IMR-90 (cell line): ENCODE measurements around the gene TGFBR2. TPM values are rescaled to one million over a fixed set of nuclear protein-coding genes. Genes with fewer than 3 reads are reported as not detected.

Source experiments
- ATAC-seq: fragments of 200-7000 bp; cut with Tn5 transposase; 2 replicates; pipeline ENCODE4 v1.9.1; 2020; ENCODE audit warnings: low read depth, mild to moderate bottlenecking, moderate library complexity
- BruUV-seq: library from RNA; stranded (reverse); fragments of 400-500 nt; replicated peaks from 2 replicates; lab custom pipeline; 2021; lab: Mats Ljungman, UMichigan
- CTCF ChIA-PET: fragments of 300-600 bp; formaldehyde crosslinking; extraction: SDS; loops from one replicate; lab custom pipeline; 2021; ENCODE audit warnings: antibody characterized with exemption; lab: Yijun Ruan, JAX
- POLR2A ChIA-PET: fragments of 300-600 bp; sonication (Branson Sonifier 250); formaldehyde crosslinking; loops from one replicate; lab custom pipeline; 2022; ENCODE audit warnings: antibody characterized with exemption; ENCODE audit not compliant: unreplicated experiment; lab: Charles Lee
- DNase-seq: peaks from one replicate; pipeline ENCODE4 v3.0.0; 2013
- H2AFZ ChIP-seq: replicated peaks from 2 replicates; pipeline ENCODE3; 2013; ENCODE audit warnings: low read length, mild to moderate bottlenecking; ENCODE audit not compliant: poor library complexity
- H2AK5ac ChIP-seq: 2 replicates; pipeline ENCODE4 v1.6.1; 2013; ENCODE audit warnings: low read depth, low read length, inconsistent platforms
- H2AK9ac ChIP-seq: replicated peaks from 2 replicates; pipeline ENCODE3; 2013; ENCODE audit warnings: mild to moderate bottlenecking, low read depth, low read length, moderate library complexity; ENCODE audit not compliant: poor library complexity
- H2BK120ac ChIP-seq: 2 replicates; pipeline ENCODE4 v1.6.1; 2013; ENCODE audit warnings: low read depth, low read length, inconsistent platforms
- H2BK15ac ChIP-seq: 3 replicates; pipeline ENCODE4 v1.6.1; 2013; ENCODE audit warnings: low read depth, low read length, inconsistent platforms
- H2BK20ac ChIP-seq: 2 replicates; pipeline ENCODE4 v1.6.1; 2013; ENCODE audit warnings: low read depth, mild to moderate bottlenecking, inconsistent platforms, low read length, moderate library complexity
- H2BK5ac ChIP-seq: 2 replicates; pipeline ENCODE4 v1.6.1; 2013; ENCODE audit warnings: mild to moderate bottlenecking, low read depth, low read length, inconsistent platforms; ENCODE audit not compliant: poor library complexity, severe bottlenecking
- H3K14ac ChIP-seq: replicated peaks from 2 replicates; pipeline ENCODE4 v1.6.1; 2013; ENCODE audit warnings: low read depth, low read length, inconsistent platforms
- H3K18ac ChIP-seq: 2 replicates; pipeline ENCODE4 v1.6.1; 2013; ENCODE audit warnings: low read depth, low read length, control low read depth
- H3K23ac ChIP-seq: 2 replicates; pipeline ENCODE4 v1.6.1; 2013; ENCODE audit warnings: low read depth, low read length, inconsistent platforms
- H3K27ac ChIP-seq: 2 replicates; pipeline ENCODE4 v1.5.1; 2013; ENCODE audit warnings: mild to moderate bottlenecking, control low read depth, low read length; ENCODE audit not compliant: insufficient read depth
- H3K27me3 ChIP-seq: 2 replicates; pipeline ENCODE4 v1.6.1; 2013; ENCODE audit warnings: low read length; ENCODE audit not compliant: control insufficient read depth, insufficient read depth
- H3K36me3 ChIP-seq: 2 replicates; pipeline ENCODE4 v1.6.1; 2013; ENCODE audit warnings: low read length, mixed read lengths; ENCODE audit not compliant: control insufficient read depth, insufficient read depth
- H3K4ac ChIP-seq: 2 replicates; pipeline ENCODE4 v1.6.1; 2013; ENCODE audit warnings: low read depth, low read length, inconsistent platforms
- H3K4me1 ChIP-seq: 2 replicates; pipeline ENCODE4 v1.6.1; 2013; ENCODE audit warnings: low read length, mixed read lengths; ENCODE audit not compliant: control insufficient read depth, insufficient read depth
- H3K4me2 ChIP-seq: 2 replicates; pipeline ENCODE4 v1.6.1; 2013; ENCODE audit warnings: low read depth, mild to moderate bottlenecking, control low read depth, low read length, moderate library complexity
- H3K4me3 ChIP-seq: 2 replicates; pipeline ENCODE4 v1.5.1; 2013; ENCODE audit warnings: low read depth, mild to moderate bottlenecking, control low read depth, low read length, moderate library complexity; ENCODE audit not compliant: insufficient read depth
- H3K56ac ChIP-seq: 2 replicates; pipeline ENCODE4 v1.6.1; 2013; ENCODE audit warnings: low read length, inconsistent platforms; ENCODE audit not compliant: insufficient read depth; ENCODE audit errors: extremely low read depth
- H3K79me1 ChIP-seq, 2 experiments: 2 replicates each; pipeline ENCODE4 v1.6.1; 2013; ENCODE audit warnings: low read length in 2 of 2, inconsistent platforms in 1 of 2, low read depth in 1 of 2
- H3K9ac ChIP-seq: 2 replicates; pipeline ENCODE4 v1.6.1; 2013; ENCODE audit warnings: low read depth, low read length, control low read depth
- H3K9me1 ChIP-seq: 2 replicates; pipeline ENCODE4 v1.6.1; 2013; ENCODE audit warnings: low read length, inconsistent platforms; ENCODE audit not compliant: insufficient read depth
- H3K9me3 ChIP-seq: 2 replicates; pipeline ENCODE4 v1.6.1; 2013; ENCODE audit warnings: low read length; ENCODE audit not compliant: control insufficient read depth, insufficient read depth
- H4K20me1 ChIP-seq: 2 replicates; pipeline ENCODE4 v1.6.1; 2013; ENCODE audit warnings: low read length, inconsistent platforms; ENCODE audit not compliant: insufficient read depth
- H4K5ac ChIP-seq: 2 replicates; pipeline ENCODE4 v1.6.1; 2013; ENCODE audit warnings: mild to moderate bottlenecking, low read depth, low read length, control low read depth
- H4K8ac ChIP-seq, 2 experiments: 2 replicates each; pipeline ENCODE4 v1.6.1; 2013; ENCODE audit warnings: low read depth in 2 of 2, low read length in 2 of 2, control low read depth in 1 of 2, inconsistent platforms in 1 of 2
- H4K91ac ChIP-seq: 2 replicates; pipeline ENCODE4 v1.6.1; 2013; ENCODE audit warnings: low read depth, low read length, inconsistent platforms; ENCODE audit not compliant: insufficient read depth
- CEBPB ChIP-seq: IDR thresholded peaks from 2 replicates; pipeline ENCODE4 v1.6.1; 2012; ENCODE audit warnings: low read depth, low read length, improper control_type of control experiment
- CHD1 ChIP-seq: IDR thresholded peaks from 2 replicates; pipeline ENCODE4 v1.6.1; 2012; ENCODE audit warnings: low read depth, low read length, improper control_type of control experiment
- CTCF ChIP-seq: conservative IDR thresholded peaks from 2 replicates; pipeline ENCODE4 v1.5.1; 2012; ENCODE audit warnings: mild to moderate bottlenecking, low read depth, low read length, improper control_type of control experiment
- MAFK ChIP-seq: IDR thresholded peaks from 2 replicates; pipeline ENCODE4 v1.6.1; 2012; ENCODE audit warnings: low read depth, low read length, improper control_type of control experiment
- MAZ ChIP-seq: IDR thresholded peaks from 2 replicates; pipeline ENCODE4 v1.6.1; 2012; ENCODE audit warnings: low read depth, mild to moderate bottlenecking, low read length, improper control_type of control experiment, moderate library complexity, borderline replicate concordance
- NFE2L2 ChIP-seq: fragments of 150-350 bp; IDR thresholded peaks from 2 replicates; pipeline ENCODE4 v1.6.1; 2016; ENCODE audit warnings: low read depth, mild to moderate bottlenecking, low read length
- POLR2A ChIP-seq: IDR thresholded peaks from 2 replicates; pipeline ENCODE4 v1.6.1; 2012; ENCODE audit warnings: mild to moderate bottlenecking, low read depth, low read length
- RAD21 ChIP-seq: IDR thresholded peaks from 2 replicates; pipeline ENCODE4 v1.6.1; 2012; ENCODE audit warnings: low read length, improper control_type of control experiment
- RCOR1 ChIP-seq: IDR thresholded peaks from 2 replicates; pipeline ENCODE4 v1.6.1; 2012; ENCODE audit warnings: mild to moderate bottlenecking, low read length, improper control_type of control experiment; ENCODE audit not compliant: insufficient replicate concordance
- RFX5 ChIP-seq: IDR thresholded peaks from 2 replicates; pipeline ENCODE4 v1.8.0; 2012; ENCODE audit warnings: low read depth, mild to moderate bottlenecking, low read length, moderate library complexity
- SMC3 ChIP-seq: fragments of 150-350 bp; IDR thresholded peaks from 2 replicates; pipeline ENCODE4 v1.6.1; 2016; ENCODE audit warnings: low read depth, mild to moderate bottlenecking, antibody characterized with exemption, low read length, moderate library complexity
- dilution Hi-C: fragments of 300-500 bp; cut with HindIII; formaldehyde crosslinking; loops from one replicate; pipeline ENCODE4 v1.14.3; 2018; ENCODE audit warnings: low sequenced_read_pairs; ENCODE audit not compliant: unreplicated experiment
- in situ Hi-C: fragments of 300-500 bp; cut with MboI; formaldehyde crosslinking; loops from 3 replicates; pipeline ENCODE4 v1.14.3; 2019; ENCODE audit warnings: low sequenced_read_pairs, inconsistent platforms, mixed read lengths
- intact Hi-C: fragments of 100-400 bp; cut with micrococcal nuclease; formaldehyde crosslinking; loops from 2 replicates; pipeline ENCODE4 v1.10.0; 2022
- polyA plus RNA-seq, 3 experiments: library from polyadenylated mRNA; depleted of rRNA; stranded (reverse); fragments of >200 nt; gene quantifications; 2 replicates each; pipeline ENCODE4 v1.2.3, GENCODE V29; 2012; ENCODE audit warnings: low replicate concordance in 1 of 3
- total RNA-seq: library from RNA; depleted of rRNA; stranded (reverse); fragments of >200 nt; gene quantifications from 2 replicates; pipeline ENCODE4 v1.2.3, GENCODE V29; 2012

The TGFBR2 gene
- total and polyA plus RNA-seq, 2 of the 4 experiments (the other 2 are of a cell fraction): 63.7 to 87.5 TPM

GRCh38 chr3:30729936-30730335 is 123.5 kb downstream of the TGFBR2 start:
- H3K36me3 ChIP-seq: no peaks in the 10 kb centered on the region
- H4K20me1 ChIP-seq: no peaks in the 10 kb centered on the region
- no peak overlapping the region for H3K4me3 ChIP-seq
- no peak overlapping the region for H4K5ac ChIP-seq
- H3K23ac ChIP-seq: no peak overlapping the region
- H2BK5ac ChIP-seq: no peak overlapping the region
- no peak overlapping the region for H2AK5ac ChIP-seq
- H3K14ac ChIP-seq: no peak overlapping the region
- no peaks in the 10 kb centered on the region for H3K79me1 ChIP-seq
- H3K4me1 ChIP-seq: peaks cover 1% of the 10 kb centered on the region; the same call in 1 of the 2 replicates
- no peak overlapping the region for H3K4ac ChIP-seq
- no peak overlapping the region for H3K9ac ChIP-seq
- no peak for DNase-seq
- no peaks in the 10 kb centered on the region for H3K9me3 ChIP-seq
- intact Hi-C loops (no loop called here), in situ Hi-C loops (no loop called here), dilution Hi-C loops (no loop called here)
- ATAC-seq: no peak
- H3K18ac ChIP-seq: no peak overlapping the region
- H3K9me1 ChIP-seq: no peaks in the 10 kb centered on the region
- H4K8ac ChIP-seq: no peak overlapping the region
- H3K56ac ChIP-seq: no peak overlapping the region
- TF ChIP-seq NFE2L2 (no peak), SMC3 (no peak), MAZ (no peak), MAFK (no peak), CHD1 (no peak), RFX5 (no peak), CEBPB (no peak), RCOR1 (no peak), RAD21 (no peak), CTCF (no peak), POLR2A (no peak)
- no peak overlapping the region for H3K4me2 ChIP-seq
- H4K91ac ChIP-seq: no peak overlapping the region
- BruUV-seq: no TSS peak
- no peak overlapping the region for H2AFZ ChIP-seq
- H2BK15ac ChIP-seq: no peak overlapping the region
- H2BK120ac ChIP-seq: no peak overlapping the region
- POLR2A ChIA-PET: no interaction called here
- H2AK9ac ChIP-seq: no peak overlapping the region
- CTCF ChIA-PET: no interaction called here
- H2BK20ac ChIP-seq: no peak overlapping the region
- H3K27me3 ChIP-seq: no peaks in the 10 kb centered on the region
- no peak overlapping the region for H3K27ac ChIP-seq
